ENCODE data around the gene CD2BP2.

Gene CD2BP2

DNA sequence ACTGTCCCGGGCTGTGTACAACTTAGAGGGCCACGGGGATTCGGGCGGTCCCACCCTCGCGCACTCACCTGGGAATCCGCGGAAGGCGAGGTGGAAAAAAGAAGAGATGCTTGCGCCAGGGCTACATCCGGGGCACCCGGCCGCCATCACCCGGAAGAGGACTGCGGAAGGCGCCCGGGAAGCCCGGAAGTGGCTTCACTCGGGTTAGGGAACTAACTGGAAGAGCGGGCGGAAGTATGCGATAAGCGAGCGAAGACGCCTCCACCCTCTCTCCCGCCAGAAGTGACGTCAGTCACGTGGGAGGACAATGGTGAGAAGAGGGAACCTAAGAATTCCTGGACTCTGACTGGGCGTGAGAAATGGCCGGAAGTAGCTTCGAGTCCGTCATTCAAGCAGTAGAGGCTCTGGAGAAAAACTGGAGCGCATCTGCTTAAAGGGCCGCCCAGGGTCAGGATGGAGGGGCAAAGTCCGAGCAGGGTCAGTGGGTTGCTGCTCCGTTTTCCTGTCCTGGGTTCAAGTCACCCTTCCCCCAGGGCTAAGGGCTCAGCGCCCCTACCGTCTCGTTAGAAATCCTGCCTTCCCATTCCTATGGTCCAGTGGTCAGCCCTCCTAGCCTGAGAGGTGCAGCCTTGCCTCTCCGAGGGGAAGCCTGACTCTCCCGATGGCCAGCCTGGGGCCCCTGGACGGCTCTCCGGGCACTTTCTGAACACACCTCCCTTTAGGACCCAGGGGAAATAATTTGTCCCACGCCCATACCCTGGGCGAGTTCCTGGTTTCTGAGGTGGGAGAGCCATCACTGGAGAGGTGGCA, at the start of gene CD2BP2:
TSS of gene CD2BP2 (minus strand) at position 165 of the 810 bp plus-strand sequence. CDS start 627 bp downstream, outside the sequence.
- Histone ChIP-seq H3K27me3 (ENCODE audit: low read length) (no peaks in the 10 kb centered on the region), H3K9me3 (ENCODE audit: insufficient read depth, low read length) (no peaks in the 10 kb centered on the region), H4K20me1 (ENCODE audit: low read depth, low read length) (no peaks in the 10 kb centered on the region), H3K9ac (ENCODE audit: low read length) (peak within 1 kb of the TSS; percentile 95), H3K79me2 (ENCODE audit: insufficient read depth, low read length) (peaks cover 21% of the 10 kb centered on the region), H3K27ac (ENCODE audit: low read depth, low read length) (peak within 1 kb of the TSS; percentile 72), H3F3A (ENCODE audit: insufficient read depth) (peaks cover 37% of the 10 kb centered on the region), H2AFZ (ENCODE audit: low read depth, low read length, severe bottlenecking) (no peak within 1 kb of the TSS), H3K9me2 (replicated peaks; ENCODE audit: insufficient read depth, low read length) (no peaks in the 10 kb centered on the region), H3K4me2 (ENCODE audit: low read depth, low read length, poor library complexity, severe bottlenecking) (peak within 1 kb of the TSS; percentile 90), H3K4me3 (ENCODE audit: insufficient read depth, low read length, poor library complexity, severe bottlenecking) (peak within 1 kb of the TSS; percentile 88), H3K36me3 (ENCODE audit: low read length) (no peaks in the 10 kb centered on the region)
- TF ChIP-seq EZH2phosphoT487 (conservative IDR thresholded peaks at IDR 0.05; ENCODE audit: low read length), result no peak
- TF ChIP-seq, protein P1, sequence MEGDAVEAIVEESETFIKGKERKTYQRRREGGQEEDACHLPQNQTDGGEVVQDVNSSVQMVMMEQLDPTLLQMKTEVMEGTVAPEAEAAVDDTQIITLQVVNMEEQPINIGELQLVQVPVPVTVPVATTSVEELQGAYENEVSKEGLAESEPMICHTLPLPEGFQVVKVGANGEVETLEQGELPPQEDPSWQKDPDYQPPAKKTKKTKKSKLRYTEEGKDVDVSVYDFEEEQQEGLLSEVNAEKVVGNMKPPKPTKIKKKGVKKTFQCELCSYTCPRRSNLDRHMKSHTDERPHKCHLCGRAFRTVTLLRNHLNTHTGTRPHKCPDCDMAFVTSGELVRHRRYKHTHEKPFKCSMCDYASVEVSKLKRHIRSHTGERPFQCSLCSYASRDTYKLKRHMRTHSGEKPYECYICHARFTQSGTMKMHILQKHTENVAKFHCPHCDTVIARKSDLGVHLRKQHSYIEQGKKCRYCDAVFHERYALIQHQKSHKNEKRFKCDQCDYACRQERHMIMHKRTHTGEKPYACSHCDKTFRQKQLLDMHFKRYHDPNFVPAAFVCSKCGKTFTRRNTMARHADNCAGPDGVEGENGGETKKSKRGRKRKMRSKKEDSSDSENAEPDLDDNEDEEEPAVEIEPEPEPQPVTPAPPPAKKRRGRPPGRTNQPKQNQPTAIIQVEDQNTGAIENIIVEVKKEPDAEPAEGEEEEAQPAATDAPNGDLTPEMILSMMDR (IDR thresholded peaks at IDR 0.05; ENCODE audit: insufficient read depth, low read length, poor library complexity, severe bottlenecking), result no peak

DNA sequence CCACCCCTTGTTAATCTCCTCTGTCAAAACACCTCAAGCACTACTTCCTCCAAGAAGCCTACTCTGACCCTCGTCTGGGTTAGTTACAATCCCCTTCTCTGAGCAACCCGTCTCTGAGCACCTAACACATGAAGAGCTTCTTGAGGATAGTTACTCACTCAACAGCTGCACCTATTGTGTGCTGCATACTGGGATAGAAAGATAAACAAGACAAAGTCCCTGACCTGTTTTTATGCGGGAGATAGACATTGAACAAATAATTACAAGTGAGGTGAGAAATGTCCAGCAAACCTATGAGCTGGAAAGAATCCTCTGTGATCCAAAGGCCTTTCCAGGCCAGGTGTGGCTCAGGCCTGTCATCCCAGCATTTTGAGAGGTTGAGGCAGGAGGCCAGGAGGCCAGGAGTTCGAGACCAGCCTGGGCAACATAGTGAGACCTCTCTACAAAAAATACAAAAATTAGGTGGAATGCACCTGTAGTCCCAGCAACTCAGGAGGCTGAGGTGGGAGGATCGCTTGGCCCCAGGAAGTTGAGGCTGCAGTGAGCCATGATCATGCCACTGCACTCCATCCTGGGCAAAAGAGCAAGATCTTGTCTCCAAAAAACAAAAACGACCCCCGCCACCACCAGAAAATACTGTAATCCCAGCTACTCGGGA, 46.8 kb upstream of the CD2BP2 start:
- H3K27ac ChIP-seq (ENCODE audit: low read depth, low read length), result no peak overlapping the region

DNA sequence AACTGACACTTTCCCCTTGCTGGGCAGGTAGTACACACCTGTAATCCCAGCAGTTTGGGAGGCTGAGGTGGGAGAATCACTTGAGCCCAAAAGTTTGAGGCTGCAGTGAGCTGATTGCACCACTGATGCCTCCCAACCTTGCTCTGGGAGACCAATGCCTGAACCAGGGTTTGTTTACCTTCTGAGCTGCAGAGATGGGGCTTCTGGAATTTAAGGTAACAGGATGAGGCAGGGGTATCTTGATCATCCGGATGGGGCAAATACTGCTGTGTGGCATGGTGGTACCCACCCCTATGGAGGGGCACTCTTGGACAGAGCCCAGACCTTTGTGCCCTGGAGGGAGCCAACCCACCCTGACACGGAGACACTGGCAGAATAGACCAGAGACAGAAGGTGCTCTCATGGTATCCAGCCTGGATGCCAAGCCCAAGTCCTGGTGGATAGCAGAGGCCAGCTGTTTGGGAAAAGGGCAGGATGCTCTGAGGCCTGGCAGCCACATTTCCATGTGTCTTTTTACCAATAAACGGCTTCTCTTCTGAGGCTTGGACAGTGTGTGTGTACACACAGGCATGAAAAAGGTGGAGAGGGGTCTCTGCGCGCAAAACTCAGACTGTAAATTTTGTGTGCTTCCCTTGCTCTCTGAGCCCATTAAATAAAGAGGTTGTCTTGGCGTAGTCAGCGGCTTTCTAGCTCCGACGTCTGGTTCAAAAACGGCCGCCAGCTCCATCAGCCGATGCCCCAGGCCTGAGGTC, 44.5 kb upstream of the CD2BP2 start:
- H3K4me2 ChIP-seq (ENCODE audit: low read depth, low read length, poor library complexity, severe bottlenecking), result peak overlapping the region; percentile 39
- no peaks in the 10 kb centered on the region for H3K27me3 ChIP-seq (ENCODE audit: low read length)
- H2AFZ ChIP-seq (ENCODE audit: low read depth, low read length, severe bottlenecking), result no peak overlapping the region
- no peaks in the 10 kb centered on the region for H3K9me3 ChIP-seq (ENCODE audit: insufficient read depth, low read length)
- peaks cover 8% of the 10 kb centered on the region; the same call in 1 of the 2 replicates for H3F3A ChIP-seq (ENCODE audit: insufficient read depth)
- H3K9me2 ChIP-seq (replicated peaks; ENCODE audit: insufficient read depth, low read length), result no peaks in the 10 kb centered on the region
- TF ChIP-seq, protein P1 (IDR thresholded peaks at IDR 0.05; ENCODE audit: insufficient read depth, low read length, poor library complexity, severe bottlenecking), result no peak
- no peak for TF ChIP-seq EZH2phosphoT487 (conservative IDR thresholded peaks at IDR 0.05; ENCODE audit: low read length)
- no peak overlapping the region for H3K4me3 ChIP-seq (ENCODE audit: insufficient read depth, low read length, poor library complexity, severe bottlenecking)
- H3K79me2 ChIP-seq (ENCODE audit: insufficient read depth, low read length), result peaks cover 13% of the 10 kb centered on the region; the same call in 1 of the 2 replicates
- no peaks in the 10 kb centered on the region for H3K36me3 ChIP-seq (ENCODE audit: low read length)
- no peak overlapping the region for H3K27ac ChIP-seq (ENCODE audit: low read depth, low read length)
- no peaks in the 10 kb centered on the region for H4K20me1 ChIP-seq (ENCODE audit: low read depth, low read length)
- peak overlapping the region; percentile 23 for H3K9ac ChIP-seq (ENCODE audit: low read length)

More for the DNA sequence above, 46.8 kb upstream of the CD2BP2 start:
- H3K79me2 ChIP-seq (ENCODE audit: insufficient read depth, low read length), result 0 out of 2 replicates have a peak, but pooled peaks cover 2% of the 10 kb centered on the region
- no peaks in the 10 kb centered on the region for H3K9me2 ChIP-seq (replicated peaks; ENCODE audit: insufficient read depth, low read length)
- no peaks in the 10 kb centered on the region for H3K36me3 ChIP-seq (ENCODE audit: low read length)
- no peak overlapping the region for H3K9ac ChIP-seq (ENCODE audit: low read length)
- H4K20me1 ChIP-seq (ENCODE audit: low read depth, low read length), result no peaks in the 10 kb centered on the region
- 0 out of 2 replicates have a peak, but pooled peaks cover 7% of the 10 kb centered on the region for H3F3A ChIP-seq (ENCODE audit: insufficient read depth)
- no peak overlapping the region for H3K4me3 ChIP-seq (ENCODE audit: insufficient read depth, low read length, poor library complexity, severe bottlenecking)
- H3K9me3 ChIP-seq (ENCODE audit: insufficient read depth, low read length), result no peaks in the 10 kb centered on the region
- no peaks in the 10 kb centered on the region for H3K27me3 ChIP-seq (ENCODE audit: low read length)
- no peak overlapping the region for H3K4me2 ChIP-seq (ENCODE audit: low read depth, low read length, poor library complexity, severe bottlenecking)
- TF ChIP-seq, protein P1 (IDR thresholded peaks at IDR 0.05; ENCODE audit: insufficient read depth, low read length, poor library complexity, severe bottlenecking), result no peak
- TF ChIP-seq EZH2phosphoT487 (conservative IDR thresholded peaks at IDR 0.05; ENCODE audit: low read length), result no peak
- H2AFZ ChIP-seq (ENCODE audit: low read depth, low read length, severe bottlenecking), result no peak overlapping the region

Data from SU-DHL-6 (cell line).